ENCODE results near the gene LRRC45.

Gene LRRC45

DNA sequence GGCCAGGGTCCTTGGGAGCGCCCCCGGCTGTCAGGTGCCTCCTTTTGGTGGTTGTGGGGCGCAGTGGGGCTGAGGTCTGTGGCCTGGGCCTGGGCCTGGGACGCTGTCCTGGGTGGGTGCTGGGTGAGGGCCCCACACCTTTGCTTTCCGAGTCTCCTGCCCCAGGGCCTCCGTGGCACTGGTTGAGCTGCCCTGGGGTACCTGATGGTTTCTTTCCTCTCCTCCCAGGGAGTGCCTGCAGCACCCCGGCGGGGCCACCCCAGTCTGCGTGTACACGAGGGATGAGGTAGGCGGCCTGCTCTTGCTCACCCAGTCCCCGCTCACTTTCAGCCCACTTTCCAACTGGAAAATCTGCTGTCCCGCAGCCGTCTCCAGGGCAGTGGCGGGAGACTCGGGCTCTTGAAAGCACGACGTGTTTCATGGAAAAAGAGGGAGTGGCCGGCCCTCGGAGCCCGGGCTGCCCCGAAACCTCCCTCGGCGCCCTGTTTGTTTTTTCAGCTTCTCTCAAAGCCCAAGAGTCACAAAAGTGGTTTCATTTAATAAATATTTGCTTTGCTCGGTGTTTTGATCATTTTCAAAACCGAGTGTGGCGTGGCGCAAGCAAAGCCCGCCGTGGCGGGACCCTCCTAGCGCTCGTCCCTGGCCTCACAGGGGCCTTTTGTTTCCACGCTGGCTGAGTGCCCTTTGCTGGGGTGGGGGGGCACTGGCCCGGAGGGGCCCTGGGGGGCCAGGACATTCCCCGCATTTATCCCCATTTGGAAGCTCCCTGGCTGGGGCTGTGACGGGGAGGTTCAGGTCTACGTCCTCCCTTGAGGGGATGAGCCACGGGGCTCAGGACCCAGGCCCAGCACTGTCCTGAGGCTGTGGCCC lies 28.3 kb upstream of the LRRC45 start:
- no peak for DNase-seq

DNA sequence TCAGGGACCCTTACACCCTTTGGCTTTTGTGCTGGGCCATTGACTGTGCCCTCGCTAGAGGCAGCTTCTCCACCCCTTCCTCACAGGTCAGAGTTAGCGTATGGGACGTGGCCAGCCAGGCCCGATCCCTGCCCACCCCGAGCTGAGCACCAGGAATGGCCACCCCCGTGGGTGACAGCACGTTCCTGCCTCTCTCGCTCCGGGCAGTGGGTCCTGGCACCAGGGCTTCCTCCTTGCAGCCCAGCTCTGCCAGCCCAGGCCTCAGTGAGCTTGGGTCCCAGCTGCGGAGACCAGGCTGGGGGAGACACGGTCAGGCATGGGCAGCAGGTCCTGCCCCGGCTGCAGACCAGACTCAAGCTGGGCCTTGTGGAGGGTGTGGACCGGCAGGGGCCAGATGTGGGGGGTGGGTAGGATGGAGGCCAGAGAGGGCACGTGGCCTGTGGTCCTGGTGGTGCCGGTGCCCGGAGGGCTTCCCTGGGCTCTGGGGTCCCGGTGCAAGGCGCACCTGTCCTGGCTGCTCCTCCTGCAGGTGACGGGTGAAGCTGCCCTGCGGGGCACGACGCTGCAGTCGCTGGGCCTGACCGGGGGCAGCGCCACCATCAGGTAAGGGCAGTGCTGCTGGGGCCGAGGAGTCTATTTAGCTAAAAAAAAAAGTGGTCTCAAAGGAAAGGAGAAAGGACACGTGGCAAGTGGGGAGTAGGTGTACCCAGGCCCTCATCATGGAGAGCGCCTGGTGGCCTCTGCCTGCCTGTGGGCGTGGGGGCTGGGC lies 27.5 kb upstream of the LRRC45 start:
- DNase-seq: no peak

DNA sequence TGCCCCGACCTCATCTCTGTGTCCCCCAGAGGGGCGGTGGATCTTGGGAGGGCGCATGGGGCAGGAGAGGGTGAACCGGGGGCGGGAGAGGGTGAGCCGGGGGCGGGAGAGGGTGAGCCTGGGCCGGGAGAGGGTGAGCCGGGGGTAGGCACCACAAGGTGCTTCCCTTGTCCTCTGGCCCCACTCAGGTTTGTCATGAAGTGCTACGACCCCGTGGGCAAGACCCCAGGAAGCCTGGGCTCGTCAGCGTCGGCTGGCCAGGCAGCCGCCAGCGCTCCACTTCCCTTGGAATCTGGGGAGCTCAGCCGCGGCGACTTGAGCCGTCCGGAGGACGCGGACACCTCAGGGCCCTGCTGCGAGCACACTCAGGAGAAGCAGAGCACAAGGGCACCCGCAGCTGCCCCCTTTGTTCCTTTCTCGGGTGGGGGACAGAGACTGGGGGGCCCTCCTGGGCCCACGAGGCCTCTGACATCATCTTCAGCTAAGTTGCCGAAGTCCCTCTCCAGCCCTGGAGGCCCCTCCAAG lies 26.8 kb upstream of the LRRC45 start:
- DNase-seq: no peak

GRCh38 chr17:81996757-81997441 lies 26.2 kb upstream of the LRRC45 start:
- no peak for DNase-seq

DNA sequence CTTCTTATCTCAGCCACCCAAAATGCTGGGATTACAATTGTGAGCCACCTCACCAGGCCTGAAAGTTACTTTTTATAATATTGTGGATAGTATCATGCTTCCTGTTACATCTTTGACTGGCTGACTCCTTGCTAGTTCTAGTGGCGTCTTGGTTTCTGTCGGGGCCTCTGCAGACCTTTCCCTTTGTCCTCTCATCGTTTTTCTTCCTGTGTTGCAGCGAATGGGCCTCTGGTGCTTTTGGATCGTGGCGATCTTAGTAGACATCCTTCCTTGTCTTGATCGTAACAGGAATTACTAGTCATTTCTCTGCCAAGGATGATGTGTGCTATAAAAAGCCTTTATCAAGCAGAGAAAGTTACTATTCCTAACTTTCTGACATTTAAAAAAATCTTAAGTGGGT lies 24.9 kb upstream of the LRRC45 start:
- no peak for DNase-seq

GRCh38 chr17:81998691-81999438 lies 24.2 kb upstream of the LRRC45 start:
- DNase-seq: no peak

DNA sequence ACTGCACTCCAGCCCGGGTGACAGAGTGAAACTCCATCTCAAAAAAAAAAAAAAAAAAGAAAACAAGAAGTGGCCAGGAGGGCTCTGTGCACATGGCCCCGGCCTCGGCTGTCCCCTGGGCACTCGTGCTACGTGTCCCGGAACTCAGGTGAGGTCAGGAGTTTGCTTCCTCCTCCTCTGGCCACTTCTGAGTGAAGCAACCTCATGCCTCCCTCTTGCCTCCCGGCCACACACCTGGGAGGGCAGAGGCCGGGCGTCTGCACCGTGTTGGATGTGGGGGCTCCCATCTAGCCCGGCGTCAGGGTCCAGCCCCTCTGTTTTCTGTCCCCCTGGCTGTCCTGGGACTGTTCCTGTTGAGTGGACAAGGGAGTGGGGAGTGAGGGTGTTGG lies 23.5 kb upstream of the LRRC45 start:
- DNase-seq: no peak

DNA sequence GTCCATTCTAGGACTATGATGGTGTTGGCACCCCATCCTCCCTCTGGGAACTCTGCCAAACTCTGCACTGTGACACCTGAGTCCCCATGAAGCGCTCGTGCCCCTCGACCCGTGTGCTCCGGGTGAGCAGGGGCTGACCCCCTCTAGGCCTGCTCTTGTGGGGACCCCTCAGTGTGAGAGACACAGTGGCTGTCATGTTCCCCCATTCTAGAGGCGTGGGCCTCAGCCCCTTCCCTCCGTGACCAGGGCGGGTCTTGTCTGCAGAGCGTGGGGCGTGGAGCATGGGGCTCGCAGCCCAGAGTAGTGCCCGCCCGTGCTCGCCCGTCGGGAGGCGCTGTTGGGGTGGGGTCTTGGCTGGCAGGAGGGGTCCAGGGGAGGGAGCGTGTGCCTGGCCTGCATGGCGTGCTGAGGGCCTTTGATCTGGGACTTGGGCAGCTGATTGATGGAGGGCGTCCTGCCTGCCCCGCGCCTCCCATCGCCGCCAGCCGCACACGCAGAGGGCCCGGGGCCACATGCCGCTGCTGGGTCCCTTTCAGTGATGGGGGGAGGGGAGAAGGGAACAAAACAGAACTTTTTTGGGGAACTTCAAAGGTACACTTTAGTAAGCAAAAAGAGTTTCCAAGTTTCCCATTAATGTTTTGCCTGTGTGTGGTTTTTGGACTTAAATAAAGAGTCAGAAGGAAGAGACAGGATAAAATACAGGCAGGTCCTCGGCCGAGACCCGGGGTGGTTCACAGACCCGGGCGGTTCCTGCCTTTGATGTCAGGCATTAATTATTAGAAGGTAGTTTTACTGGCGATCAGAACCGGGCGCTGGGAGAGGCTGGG lies 22.9 kb upstream of the LRRC45 start:
- no peak for DNase-seq

GRCh38 chr17:82000803-82001570 lies 22.1 kb upstream of the LRRC45 start:
- DNase-seq: peak in 1 of 3 experiments; percentile 3

- no peak for DNase-seq
Observed at GRCh38 chr17:82001571-82002056, 21.5 kb upstream of the LRRC45 start.

DNA sequence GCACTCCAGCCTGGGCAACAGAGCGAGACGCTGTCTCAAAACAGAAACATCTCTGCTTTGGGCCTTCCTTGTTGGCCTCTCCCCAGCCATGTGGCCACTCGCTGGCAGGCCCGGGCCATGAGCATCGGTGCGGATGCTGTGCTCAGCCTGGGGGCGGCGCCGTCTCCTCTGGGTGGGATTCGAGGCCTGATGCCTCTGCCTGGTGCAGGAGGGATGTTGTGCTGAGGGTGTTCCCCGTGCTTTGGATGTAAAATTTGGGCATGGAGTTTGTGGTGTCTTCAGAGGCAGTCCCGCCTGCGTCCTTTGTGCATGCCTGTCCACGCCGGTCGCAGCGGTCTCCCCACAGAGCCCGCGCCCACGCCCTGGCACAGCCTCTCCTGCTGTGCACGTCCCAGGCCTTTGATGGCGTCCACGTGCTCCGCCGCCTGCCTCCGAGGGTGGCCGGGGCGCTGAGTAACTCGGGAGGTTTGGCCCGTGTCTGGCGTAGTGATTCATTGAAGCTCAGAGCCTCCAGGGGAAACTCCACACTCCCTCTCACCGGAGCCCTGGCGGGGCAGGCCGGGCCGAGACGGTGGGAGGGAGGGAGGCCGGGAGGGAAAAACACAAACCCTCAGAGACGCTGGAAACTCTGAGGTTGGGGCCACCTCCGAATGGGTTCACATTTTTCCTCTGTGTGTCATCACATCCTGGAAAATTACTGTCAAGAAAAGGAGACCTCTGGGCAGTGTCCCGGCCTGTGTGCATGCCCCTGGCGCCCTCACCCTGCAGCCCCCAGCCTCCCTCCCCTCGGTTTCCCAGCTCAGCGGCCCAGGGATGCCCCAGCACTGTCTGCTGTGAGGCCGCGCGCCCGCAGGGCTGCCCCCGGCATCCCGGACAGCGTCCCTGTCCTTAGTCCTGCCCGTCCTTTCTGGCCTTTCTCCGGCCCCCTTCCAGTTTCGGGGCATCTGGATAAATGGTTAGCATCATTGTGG lies 19.4 kb upstream of the LRRC45 start:
- no peak for DNase-seq

DNA sequence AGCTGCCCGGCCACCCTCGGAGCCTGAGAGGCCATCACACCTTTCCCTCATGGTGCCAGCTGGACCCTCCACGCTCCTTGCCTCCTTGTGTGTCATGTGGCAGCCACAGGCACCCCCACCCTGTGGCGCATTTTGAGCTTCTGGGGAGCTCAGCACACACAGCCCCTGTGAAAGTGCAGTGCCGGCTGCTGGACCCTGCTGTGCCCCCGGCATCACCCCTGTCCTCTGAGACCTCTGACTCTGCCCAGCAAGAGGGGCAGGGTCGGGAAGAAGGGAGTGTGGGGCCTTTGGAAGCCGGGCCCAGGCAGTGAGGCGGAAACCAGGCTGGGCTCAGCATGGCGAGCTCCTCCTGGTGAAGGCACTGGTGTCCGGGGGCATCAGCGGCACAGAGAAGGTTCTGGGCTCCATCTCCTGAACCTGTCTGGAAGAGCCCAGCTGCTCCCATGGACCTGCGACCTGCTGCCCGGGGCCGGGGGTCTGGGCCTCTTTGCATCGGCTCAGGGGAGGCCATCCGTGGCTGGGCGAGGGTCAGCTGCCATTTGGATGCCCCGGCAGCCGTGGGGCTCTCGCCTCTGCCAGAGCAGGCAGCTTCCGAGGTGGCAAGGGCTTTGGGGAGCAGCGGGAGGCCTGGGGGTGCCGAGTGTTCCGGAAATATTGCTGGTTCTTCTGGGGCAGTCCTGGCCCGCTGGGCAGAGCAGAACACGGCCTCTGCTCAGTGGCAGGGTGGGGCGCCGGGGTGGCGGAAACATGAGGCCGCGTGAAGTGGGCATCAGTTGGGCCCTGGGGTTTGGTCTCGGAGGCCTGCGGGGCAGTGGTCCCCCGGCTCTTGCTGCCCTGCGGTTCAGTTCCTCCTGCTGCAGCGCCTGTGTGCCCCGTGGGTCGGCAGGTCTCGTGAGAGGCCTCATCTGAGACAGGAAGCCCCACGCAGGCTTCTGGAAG lies 18.3 kb upstream of the LRRC45 start:
- DNase-seq: no peak

DNA sequence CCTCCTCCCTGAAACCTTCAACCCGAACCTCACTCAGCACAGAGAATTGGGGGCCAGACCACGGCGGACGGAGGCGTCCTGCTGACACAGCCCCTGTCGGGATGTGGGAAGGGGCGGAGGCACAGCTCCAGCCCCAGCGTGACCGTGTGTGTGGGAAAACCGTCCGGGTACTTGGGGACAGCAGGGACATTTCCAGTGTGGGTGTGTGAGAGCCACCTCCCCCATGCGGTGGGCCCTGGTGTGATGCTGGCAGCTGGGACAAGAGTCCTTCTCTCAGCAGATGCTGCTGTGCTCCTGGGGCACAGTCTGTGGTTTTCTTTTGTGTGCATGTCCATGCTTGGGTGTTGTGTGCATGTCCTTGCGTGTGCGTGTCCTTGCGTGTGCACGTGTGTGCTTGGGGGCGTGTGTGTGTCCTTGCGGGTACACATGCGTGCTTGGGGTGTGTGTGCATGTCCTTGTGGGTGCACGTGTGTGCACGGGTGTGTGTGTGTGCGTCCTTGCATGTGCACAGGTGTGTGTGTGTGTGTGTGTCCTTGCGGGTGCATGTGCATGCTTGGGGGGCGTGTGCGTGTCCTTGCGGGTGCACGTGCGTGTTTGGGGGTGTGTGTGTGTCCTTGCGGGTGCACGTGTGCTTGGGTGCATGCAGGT lies 17.3 kb upstream of the LRRC45 start:
- no peak for DNase-seq

- no peak for DNase-seq
Observed at GRCh38 chr17:82006468-82007227, 16.5 kb upstream of the LRRC45 start.

DNA sequence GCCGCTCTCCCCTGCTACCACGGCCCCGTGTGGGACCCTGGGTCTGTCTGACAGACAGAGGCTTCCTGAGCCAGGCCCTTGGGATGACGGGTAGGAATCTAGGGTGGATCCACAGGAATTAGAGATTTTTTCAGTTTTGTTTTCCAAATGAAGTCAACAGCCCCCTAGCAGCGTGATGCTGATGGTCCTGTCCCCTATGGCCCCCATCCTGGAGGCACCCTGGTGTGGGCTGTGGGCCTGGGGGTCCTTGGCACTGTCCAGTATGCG lies 15.9 kb upstream of the LRRC45 start:
- no peak for DNase-seq

DNA sequence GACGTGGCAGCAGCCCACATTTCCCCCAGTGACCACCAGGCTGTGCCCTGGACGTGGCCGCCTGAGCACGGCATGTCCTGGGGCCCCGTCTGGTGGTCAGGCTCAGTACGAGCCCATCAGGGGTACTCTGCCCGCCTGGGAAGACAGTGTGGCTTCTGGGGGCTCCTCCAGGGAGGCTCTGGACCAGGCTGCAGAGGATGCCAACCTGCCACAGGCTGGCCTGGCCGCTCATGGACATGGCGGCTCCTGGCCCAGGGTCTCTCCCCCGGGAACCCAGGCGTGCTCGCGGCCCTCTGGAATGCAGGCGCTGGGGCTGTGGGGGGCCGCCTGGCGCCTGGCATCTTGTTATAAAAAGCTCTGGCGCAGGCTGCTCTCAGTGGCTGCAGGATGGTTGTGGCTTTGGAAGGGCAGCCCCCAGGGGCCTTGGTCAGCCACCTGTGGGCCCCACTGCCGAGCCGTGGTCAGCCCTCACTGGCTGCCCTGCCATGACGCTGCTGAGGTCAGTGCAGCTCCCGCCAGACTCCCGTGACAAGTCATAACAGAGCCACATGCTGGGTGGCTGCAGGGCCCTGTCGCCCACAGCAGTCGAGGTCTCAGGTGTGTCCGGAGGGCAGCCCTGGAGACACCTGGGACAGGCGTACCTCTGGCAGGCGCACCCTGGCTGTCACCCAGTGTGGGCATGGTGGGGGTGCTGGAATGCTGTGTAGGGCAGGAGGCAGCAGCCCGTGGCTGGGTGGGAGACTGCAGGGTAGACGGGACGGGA lies 15.4 kb upstream of the LRRC45 start:
- DNase-seq: no peak
